NCI-H2196 treated with DMSO at 0.1 percent for 48 hours (cell line): ENCODE data around the gene TTC31.
"Not testable (repeated sequence)": the region's sequence is repeated elsewhere in the genome, so short reads cannot be mapped to it uniquely, and the experiment has no call there.

Source experiments
- DNase-seq: peaks from one replicate; lab custom pipeline; 2025; ENCODE audit not compliant: unreplicated experiment; lab: John Stamatoyannopoulos, UW

The TTC31 gene

DNA sequence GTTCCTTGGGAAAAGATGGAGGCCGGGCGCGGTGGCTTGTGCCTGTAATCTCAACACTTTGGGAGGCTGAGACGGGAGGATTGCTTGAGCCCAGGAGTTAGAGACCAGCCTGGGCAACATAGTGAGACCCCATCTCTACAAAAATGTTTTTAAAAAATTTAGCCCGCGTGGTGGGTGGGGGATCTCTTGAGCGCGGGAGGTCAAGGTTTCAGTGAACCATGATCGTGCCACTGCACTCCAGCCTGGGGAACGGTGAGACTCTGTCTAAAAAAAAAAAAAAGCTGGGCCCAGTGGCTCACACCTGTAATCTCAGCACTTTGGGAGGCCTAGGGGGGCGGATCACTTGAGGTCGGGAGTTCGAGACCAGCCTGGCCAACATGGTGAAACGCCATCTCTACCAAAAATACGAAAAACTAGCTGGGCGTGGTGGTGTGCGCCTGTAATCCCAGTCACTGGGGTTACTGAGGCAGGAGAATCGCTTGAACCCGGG lies 839 bp downstream of the TTC31 start:
- DNase-seq = not testable (repeated sequence)

- no peak for DNase-seq
Observed at GRCh38 chr2:74486141-74486540, 3.3 kb downstream of the TTC31 start.

DNA sequence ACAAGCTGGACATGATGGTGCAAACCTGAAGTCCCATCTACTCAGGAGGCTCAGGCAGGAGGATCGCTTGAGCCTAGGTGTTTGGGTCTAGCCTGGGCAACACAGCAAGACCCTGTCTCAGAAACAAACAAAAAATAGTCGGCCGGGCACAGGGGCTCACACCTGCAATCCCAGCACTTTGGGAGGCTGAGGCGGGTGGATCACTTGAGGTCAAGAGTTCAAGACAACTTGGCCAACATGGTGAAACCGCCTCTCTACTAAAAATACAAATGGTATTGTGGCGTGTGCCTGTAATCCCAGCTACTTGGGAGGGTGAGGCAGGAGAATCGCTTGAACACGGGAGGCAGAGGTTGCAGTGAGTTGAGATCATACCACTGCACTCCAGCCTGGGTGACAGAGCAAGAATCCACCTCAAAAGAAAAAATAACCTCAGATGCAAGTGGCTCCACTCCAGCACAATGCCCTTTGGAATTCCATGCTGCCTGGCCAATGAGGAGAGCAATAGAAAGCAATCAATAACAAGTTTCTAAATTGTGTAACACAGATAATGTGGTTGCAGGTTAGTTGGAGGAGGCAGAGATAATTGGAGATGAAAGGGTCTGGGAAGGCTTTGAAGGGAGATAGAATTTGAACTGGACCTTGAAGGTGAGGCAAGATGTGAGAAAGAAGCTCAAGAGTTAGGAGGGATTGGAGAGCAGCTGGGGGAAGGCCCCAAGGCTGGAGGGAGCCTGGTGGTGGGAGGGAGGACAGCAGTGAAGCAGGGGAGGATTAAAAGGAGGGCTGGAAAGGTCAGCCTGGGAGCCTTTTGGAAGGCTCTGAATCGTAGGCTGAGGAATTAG lies 6.0 kb downstream of the TTC31 start:
- no peak for DNase-seq

GRCh38 chr2:74489906-74490305 lies 7.0 kb downstream of the TTC31 start:
- no peak for DNase-seq

- DNase-seq = no peak
Observed at GRCh38 chr2:74491648-74492544, 9.0 kb downstream of the TTC31 start.

DNA sequence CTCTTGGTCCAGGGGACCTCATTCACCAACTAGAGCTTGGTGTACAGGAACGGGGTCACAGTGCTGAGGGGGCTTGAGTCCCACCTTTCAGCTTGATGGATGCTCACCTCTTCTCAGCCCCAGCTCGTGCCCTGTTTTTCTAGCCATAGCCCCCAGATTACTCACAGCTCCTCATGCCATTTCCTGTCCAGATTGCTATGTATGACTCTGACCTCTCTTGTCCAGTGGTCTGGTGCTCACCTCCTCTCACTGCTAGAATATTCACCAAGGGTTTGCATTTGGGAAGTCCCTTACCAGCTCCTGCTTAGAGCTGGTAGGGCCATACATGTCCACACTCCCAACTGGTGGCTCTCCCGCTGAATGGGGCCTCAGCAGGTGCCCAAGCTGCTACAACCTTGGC lies 10.7 kb downstream of the TTC31 start:
- no peak for DNase-seq

GRCh38 chr2:74495440-74495839 lies 12.6 kb downstream of the TTC31 start:
- DNase-seq = no peak

GRCh38 chr2:74496997-74497776 lies 14.3 kb downstream of the TTC31 start:
- DNase-seq = no peak

DNA sequence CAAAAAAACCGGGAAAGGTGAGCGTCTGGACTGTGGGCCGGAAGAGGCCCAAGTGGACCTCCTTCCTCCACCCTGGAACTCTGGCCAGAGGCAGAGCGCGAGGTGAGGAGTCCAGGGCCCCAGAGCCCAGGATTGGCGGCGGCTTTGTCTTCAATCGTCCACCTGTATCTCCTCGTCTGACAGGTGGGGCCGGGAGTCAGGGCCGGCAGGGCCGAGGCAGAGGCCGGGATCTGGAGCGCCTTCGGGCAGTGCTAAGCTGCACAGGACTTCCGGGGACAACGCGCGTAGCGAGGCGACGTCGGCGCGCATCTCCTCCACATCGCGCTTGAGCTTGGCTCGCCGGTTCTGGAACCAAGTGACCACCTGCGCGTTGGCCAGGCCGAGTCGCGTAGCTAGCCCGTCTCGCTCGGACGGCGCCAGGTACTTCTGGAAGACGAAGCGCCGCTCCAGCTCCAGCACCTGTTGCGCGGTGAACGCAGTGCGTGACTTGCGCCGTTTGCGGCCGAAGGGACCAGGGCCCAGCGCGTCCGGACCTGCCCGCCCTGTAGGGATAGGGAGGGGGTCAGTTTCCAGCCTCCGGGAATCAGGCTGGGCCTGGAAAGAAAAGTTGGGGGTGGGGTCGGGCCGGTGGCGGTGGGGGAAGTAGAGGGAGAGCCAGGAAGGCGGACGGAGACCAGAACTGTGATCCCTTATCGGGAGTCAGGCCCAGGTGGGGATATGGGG lies 15.1 kb downstream of the TTC31 start:
- no peak for DNase-seq

DNA sequence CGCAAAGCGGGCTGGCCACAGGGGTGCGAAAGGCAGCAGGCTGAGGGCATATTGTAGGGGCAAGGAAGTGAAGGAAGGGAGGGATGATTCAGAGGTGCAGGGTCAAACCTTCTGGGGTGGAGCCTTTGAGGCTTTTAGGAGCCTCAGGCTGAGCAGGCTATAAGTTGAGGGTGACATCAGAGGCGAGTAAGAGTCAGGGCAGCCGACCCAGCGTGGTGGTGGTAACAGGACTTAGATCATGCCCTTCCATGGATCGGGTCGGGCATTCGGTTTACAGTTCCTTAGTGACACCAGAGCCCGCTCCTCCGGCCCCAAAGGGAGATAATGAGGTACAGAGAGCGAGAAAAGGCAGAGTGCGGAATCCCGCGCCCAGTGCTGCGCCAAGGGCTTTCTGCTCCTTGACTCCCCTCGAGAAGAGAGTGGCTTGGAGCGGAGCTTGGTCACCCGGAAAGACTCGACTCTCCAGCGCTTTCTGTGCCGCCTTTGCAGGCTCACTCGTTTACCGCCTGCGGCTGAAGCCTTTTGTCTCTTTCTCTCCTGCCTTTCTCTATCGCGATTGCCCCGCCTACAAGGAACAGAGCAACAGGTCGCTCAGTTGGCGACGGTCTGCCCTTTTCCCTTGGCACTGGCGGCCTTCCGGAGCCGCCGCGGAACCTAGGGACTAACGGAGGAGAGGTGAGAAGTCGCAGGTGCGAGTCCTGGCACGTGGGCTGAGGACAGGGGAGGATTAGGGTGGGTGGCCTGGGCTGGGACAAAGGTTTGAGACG lies 15.8 kb downstream of the TTC31 start:
- DNase-seq = no peak

DNA sequence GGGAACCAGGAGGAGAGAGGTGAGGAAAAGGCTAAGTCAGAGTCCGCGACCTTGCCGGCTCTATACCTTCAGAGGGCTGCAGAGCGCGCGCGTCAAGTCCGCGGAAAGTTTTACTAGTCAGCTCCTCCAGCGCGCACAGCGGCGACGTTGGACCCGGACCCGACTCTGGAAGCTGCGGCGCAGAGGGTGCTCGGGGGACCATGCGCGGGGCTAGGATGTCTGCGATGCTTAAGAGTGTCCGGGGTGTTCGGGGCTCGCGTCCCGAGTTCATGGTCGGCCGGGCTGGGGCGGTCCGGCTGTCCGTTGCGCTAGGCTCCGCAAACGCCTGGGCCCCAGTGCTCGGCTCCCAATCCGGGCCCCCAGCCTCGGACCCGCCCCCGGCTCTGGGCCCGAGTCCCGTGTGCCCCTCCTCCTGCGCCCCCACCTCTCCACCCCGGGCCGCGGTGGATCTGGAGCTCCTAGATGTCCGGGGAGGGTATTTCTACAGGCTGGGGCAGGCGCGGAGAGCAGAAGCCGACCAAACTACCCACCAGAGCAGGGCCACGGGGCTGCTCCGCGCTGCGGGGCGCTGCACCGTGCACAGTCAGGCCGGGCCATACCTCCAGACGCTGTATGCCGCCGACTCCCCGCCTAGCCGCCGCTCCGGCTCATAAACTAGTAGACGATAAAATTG lies 16.5 kb downstream of the TTC31 start, which contains the start of gene LBX2:
Gene LBX2 (minus strand): TSS at position 337 of the 673 bp plus-strand sequence. CDS start 66 bp downstream, at position 271.
- DNase-seq = no peak

GRCh38 chr2:74499940-74500577 lies 17.2 kb downstream of the TTC31 start:
- no peak for DNase-seq

DNA sequence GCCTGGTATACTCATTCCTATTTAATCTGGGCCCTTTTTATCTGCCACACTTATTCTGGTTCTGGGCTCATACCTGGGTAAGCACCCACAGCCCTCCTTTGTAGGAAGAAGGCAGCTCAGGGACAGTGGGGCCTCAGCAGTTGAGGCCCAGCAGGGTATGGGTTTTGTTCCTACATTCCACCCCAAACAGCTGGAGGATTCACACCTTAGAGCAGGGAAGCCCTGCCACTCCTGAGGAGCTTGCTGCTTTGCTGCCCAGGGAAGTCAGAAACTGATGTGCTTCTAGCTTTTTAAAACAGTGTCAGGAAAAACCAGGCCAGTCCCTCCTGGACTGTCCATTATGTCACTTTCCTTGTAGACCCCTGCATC lies 17.7 kb downstream of the TTC31 start:
- no peak for DNase-seq

DNA sequence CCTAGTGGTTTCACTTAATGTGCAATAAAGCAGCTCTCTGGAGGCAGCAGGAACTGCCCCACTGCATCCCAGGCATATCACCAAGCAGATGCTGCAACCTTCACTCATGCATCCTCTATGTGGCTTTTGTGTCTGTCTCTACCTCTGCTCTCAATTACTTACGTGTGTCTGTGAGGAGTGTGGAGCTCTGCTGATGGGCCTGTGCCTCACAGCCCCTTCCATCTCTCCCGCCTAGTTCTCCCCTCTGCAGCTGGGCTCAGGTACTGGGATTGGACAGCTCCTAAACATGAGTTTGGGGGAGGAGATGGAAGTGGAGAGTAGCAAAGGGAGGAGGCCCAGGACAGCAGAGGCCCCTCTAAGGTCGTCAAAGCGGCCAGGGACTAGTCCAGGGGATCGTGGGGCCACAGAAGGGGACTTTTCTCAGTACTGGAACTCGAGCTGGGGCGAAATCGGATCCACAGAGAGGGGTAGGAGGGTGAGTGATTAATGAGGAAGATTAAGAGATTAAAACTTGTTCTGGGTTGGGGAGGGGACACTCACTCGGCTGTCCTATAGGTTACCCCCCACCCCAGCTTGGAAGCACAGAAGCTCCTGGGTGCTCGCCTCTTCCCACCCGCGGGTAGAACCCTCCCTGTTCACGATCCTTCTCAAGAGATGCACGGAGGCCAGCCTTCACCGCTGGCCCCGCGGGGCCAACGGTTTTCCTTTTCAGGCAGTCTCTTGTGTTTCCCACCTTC lies 18.6 kb downstream of the TTC31 start:
- DNase-seq = no peak

DNA sequence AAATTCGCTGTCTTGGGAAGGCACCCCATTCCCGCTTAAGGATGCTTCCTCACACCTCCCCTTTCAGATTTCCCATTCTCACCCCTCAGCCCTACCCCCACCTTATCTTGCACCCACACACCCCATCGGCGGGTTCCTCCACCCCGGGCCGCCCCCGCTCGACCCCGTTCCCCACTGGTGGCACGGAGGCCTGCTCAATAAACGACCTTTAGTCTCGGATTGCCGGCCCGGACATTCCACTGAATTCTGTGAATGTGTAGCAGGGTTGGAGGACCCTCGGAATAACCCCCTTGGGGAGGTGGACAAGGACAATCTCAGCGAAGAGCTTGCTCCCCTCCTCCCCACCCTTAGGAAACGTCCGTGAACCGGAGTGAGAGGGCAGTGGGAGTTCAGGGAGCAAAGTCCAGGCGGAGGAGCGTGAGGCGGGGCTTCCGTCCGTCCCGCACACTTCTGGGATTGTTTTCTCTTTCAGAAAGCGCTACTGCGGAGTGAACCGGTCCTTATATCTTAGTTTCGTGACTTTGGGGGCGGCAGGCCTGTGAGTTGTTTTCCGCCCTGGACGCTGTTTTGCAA lies 19.4 kb downstream of the TTC31 start:
- DNase-seq = no peak

GRCh38 chr2:74502720-74503505 lies 20.0 kb downstream of the TTC31 start:
- DNase-seq = no peak
